Fibroblast of the aortic adventitia (primary cell): Measurements from ENCODE around the gene AFF3. TPM values are rescaled to one million over a fixed set of nuclear protein-coding genes. Genes with fewer than 3 reads are reported as not detected.
A peak's percentile ranks its signal among the peaks of the same experiment; 100 is the strongest.

Source experiments
- DNase-seq: peaks from one replicate; pipeline ENCODE4 v3.0.0-alpha.2; 2010; ENCODE audit warnings: low read depth
- H3K4me3 ChIP-seq: 2 replicates; pipeline ENCODE4 v1.5.1; 2011; ENCODE audit warnings: low read depth, mild to moderate bottlenecking, control low read depth, low read length, moderate library complexity
- total RNA-seq: library from RNA; depleted of rRNA; stranded (reverse); fragments of >200 nt; gene quantifications from 2 replicates; pipeline ENCODE4 v1.2.3, GENCODE V29; 2012; ENCODE audit warnings: low replicate concordance
- TF ChIP-seq, protein P1 (sequence below): IDR thresholded peaks from 2 replicates; pipeline ENCODE4 v1.5.1; 2011; ENCODE audit warnings: mild to moderate bottlenecking, low read length, control low read depth, inconsistent platforms; ENCODE audit not compliant: insufficient read depth

The AFF3 gene
- total RNA-seq, 1 donor: 4.2 TPM

- H3K4me3 ChIP-seq: no peak overlapping the region
- DNase-seq: no peak
- TF ChIP-seq, protein P1, sequence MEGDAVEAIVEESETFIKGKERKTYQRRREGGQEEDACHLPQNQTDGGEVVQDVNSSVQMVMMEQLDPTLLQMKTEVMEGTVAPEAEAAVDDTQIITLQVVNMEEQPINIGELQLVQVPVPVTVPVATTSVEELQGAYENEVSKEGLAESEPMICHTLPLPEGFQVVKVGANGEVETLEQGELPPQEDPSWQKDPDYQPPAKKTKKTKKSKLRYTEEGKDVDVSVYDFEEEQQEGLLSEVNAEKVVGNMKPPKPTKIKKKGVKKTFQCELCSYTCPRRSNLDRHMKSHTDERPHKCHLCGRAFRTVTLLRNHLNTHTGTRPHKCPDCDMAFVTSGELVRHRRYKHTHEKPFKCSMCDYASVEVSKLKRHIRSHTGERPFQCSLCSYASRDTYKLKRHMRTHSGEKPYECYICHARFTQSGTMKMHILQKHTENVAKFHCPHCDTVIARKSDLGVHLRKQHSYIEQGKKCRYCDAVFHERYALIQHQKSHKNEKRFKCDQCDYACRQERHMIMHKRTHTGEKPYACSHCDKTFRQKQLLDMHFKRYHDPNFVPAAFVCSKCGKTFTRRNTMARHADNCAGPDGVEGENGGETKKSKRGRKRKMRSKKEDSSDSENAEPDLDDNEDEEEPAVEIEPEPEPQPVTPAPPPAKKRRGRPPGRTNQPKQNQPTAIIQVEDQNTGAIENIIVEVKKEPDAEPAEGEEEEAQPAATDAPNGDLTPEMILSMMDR: no peak
Measured at GRCh38 chr2:99865818-99866676, 276.3 kb downstream of the AFF3 start.

- peak; percentile 70 for DNase-seq
- no peak overlapping the region for H3K4me3 ChIP-seq
- TF ChIP-seq, protein P1: no peak
Measured at GRCh38 chr2:99864561-99865553, 277.5 kb downstream of the AFF3 start.

DNA sequence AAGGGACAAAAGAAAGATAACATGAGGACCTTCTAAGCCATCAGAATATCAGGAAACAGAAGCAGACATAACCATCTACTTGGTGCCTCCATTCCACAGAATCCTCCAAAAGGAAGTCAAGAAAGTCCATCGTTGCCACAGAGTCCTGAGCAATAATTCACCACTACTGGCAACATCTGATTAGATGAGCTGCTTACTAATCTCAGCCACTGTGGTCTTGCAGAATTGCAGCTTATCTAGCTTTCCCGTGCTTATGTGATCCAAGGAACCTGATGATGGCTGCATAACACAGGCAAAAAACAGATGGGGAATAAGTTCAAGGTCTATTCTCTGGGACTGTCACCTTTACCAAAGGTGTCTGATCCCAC lies 278.5 kb downstream of the AFF3 start:
- no peak for DNase-seq
- TF ChIP-seq, protein P1: no peak
- H3K4me3 ChIP-seq: no peak overlapping the region

- no peak overlapping the region for H3K4me3 ChIP-seq
- no peak for DNase-seq
- TF ChIP-seq, protein P1: no peak
Measured at GRCh38 chr2:99863236-99863902, 279.0 kb downstream of the AFF3 start.

DNA sequence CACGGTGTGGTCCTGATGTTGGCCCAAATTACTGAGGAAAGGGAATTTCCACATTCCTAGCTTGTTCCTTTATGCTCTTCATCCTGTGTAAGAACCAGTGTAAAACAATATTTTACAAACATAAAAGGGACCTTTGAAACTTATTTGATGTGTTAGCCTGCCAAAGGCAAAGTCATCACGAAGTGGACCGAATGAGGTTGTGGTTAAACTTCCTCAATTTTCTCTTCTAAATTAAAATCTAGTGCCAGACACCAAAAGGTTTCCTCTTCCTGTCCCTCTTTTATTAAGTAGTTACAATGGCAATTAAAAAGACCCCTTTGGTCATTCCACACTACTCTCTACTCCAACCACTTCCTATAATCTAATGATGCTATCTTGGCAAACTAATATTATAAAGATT lies 279.8 kb downstream of the AFF3 start:
- H3K4me3 ChIP-seq: no peak overlapping the region
- TF ChIP-seq, protein P1: no peak
- no peak for DNase-seq

DNA sequence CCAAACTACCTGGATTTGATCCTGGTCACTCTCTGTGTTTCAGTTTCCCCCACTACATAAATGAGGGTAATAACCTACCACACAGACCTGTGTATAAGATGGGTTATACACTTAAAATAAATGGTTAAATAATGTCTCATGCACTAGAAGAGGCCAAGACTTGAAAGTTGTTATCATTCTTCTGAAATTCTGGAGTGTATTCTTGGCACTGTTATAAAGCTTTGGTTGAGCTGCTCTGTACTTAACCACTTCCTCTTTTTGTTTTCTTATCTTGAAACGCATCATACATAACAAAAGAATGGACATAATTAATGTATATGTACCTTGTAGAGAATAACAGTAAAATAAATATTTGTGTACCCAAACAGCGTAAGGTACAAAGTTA lies 281.0 kb downstream of the AFF3 start:
- TF ChIP-seq, protein P1: no peak
- no peak overlapping the region for H3K4me3 ChIP-seq
- peak; percentile 67 for DNase-seq
